Activated T-cell treated with anti-CD3 and anti-CD28 coated beads, Interleukin-2, amount 50 U/mL, for 48 hours (primary cell): ENCODE data around the gene ADGRG4.
"Not testable (repeated sequence)": the region's sequence is repeated elsewhere in the genome, so short reads cannot be mapped to it uniquely, and the experiment has no call there.

Experiments
- DNase-seq, 2 experiments: peaks; one replicate each; pipeline ENCODE4 v3.0.0-alpha.2; 2020

ADGRG4 gene, protein sequence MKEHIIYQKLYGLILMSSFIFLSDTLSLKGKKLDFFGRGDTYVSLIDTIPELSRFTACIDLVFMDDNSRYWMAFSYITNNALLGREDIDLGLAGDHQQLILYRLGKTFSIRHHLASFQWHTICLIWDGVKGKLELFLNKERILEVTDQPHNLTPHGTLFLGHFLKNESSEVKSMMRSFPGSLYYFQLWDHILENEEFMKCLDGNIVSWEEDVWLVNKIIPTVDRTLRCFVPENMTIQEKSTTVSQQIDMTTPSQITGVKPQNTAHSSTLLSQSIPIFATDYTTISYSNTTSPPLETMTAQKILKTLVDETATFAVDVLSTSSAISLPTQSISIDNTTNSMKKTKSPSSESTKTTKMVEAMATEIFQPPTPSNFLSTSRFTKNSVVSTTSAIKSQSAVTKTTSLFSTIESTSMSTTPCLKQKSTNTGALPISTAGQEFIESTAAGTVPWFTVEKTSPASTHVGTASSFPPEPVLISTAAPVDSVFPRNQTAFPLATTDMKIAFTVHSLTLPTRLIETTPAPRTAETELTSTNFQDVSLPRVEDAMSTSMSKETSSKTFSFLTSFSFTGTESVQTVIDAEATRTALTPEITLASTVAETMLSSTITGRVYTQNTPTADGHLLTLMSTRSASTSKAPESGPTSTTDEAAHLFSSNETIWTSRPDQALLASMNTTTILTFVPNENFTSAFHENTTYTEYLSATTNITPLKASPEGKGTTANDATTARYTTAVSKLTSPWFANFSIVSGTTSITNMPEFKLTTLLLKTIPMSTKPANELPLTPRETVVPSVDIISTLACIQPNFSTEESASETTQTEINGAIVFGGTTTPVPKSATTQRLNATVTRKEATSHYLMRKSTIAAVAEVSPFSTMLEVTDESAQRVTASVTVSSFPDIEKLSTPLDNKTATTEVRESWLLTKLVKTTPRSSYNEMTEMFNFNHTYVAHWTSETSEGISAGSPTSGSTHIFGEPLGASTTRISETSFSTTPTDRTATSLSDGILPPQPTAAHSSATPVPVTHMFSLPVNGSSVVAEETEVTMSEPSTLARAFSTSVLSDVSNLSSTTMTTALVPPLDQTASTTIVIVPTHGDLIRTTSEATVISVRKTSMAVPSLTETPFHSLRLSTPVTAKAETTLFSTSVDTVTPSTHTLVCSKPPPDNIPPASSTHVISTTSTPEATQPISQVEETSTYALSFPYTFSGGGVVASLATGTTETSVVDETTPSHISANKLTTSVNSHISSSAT (N-terminal part only)

DNA sequence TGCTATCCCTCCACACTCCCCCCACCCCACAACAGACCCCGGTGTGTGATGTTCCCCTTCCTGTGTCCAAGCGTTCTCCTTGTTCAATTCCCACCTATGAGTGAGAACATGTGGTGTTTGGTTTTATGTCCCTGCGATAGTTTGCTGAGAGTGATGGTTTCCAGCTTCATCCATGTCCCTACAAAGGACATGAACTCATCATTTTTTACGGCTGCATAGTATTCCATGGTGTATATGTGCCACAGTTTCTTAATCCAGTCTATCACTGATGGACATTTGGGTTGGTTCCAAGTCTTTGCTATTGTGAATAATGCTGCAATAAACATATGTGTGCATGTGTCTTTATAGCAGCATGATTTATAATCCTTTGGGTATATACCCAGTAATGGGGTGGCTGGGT, at the start of gene ADGRG4:
ADGRG4 (plus strand) TSS at position 243 of the 400 bp plus-strand sequence. CDS start 7,815 bp downstream, outside the sequence.
- DNase-seq = not testable (repeated sequence)

DNA sequence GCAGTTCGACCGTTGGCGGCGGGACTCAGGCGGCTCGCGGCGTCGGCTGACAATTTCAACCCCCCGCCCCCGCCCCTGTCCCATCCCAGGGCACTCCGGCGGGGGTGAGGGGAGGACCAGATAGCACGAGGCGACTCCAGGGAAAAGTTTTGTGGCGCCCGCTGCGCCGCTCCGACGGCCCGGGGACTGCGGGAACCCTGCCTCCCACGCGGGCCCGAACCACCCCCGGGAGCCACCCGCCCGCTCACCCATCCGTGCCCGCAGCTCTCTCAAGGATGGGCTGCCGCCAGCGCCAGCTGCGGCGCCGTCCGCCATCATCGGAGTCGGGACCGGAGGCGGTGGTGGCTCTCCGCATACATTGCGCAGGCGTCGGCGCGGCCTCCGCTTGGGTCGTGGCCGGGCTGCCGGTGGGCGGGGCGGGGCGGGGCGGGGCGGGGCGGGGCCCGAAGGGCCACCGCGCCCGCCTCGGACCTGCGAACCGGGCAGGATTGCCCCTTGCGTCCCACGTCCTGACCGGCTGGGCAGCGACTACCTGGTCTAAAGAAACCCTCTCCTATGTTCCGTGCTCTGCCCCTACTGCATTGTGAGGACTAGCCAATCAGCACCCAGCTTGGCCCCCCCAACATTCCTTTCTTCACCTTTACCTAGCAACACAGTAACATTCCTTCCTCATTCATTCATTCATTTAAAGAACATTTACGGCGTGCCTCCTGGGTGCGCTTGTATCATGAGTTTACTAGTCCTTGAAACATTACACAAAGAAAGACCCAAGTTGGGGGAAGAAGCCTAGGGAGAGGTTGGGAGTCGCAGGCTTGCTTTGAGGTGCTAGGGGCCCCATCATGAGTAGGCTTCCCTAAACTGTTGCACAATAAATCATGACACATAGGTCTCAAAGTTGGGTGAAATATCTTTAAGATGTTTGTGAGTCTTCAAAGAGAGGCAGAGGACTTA, 49.4 kb upstream of the ADGRG4 start, which contains the start of gene MAP7D3:
MAP7D3 (minus strand) TSS at position 360 of the 951 bp plus-strand sequence; CDS start at position 318, 42 bp downstream.
- DNase-seq = peak; percentile 61 to 73

DNA sequence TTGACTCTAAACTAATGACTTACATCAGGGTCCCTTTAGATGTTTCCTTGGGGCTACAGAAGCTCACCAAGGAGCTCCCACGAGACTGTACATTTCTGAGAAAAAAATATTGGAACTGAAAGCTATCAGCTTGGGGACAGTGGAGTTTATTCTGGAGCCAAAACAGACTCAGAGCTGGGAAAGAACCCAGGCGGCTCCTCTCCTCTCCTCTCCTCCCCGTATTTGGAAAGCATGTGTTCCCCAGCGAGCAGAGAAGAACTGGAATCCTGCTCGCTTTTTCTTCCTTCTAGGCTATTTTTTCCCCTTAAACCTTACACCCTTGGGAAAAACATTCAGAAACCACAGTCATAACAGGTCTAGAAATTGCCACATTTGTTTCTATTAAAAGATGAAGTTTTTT, 45.2 kb upstream of the ADGRG4 start:
- no peak for DNase-seq

DNA sequence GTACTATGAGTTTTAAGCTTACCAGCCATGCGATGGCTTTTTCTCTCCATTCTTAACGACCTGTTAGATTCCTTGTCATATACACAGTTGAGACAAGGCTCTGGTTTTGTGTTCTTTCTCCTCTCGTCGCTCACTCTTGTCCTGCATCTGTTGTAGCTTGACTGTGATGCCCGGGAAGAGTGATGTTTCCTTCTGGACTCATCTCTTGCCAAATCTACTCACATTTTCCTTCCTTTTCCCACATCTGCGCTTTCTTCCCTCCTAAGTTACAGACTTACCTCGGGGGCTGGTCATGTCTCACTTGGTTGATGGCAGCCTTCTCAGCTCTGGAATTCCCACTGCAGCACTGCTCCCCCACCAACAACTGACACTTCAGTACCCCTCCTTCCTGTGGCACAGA, 44.7 kb upstream of the ADGRG4 start:
- no peak for DNase-seq

DNA sequence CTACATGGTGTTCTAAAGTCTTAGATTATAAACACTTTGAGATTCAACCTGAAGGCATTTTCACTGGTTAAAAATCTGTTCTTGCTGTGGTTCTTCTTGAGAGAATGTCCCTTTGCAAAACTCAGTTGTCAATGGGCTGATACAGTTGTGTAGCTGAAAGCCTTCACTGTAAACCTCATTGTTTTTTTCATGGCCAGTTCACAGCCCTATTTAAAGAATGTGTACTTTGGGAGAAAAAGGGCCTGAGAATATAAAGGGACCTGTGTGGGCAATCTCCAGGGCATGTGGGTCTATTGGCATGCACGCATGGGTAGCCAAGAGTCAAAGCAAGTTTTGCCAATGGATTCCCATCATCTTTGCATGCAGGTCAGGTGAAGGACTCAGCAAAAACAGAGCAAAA, 41.8 kb upstream of the ADGRG4 start:
- no peak for DNase-seq

DNA sequence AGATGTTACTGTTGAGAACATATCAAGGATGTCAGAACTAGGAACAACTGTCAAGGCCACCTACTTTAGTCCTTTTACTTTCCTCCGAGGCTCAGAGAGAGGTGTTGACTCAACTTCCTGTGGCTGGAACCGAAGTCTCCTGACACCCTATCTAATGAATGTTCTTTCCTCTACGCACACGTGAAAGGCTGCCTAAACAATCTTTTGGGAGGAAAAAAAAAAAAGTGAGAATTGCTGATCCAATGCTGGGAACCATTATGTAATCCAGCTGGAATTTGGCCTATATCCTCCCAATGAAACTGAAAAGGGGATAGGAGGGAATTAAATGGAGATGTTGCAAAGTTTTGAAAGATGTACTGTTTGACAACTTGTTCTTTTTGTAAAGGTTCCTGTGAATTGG, 41.2 kb upstream of the ADGRG4 start:
- DNase-seq = no peak

DNA sequence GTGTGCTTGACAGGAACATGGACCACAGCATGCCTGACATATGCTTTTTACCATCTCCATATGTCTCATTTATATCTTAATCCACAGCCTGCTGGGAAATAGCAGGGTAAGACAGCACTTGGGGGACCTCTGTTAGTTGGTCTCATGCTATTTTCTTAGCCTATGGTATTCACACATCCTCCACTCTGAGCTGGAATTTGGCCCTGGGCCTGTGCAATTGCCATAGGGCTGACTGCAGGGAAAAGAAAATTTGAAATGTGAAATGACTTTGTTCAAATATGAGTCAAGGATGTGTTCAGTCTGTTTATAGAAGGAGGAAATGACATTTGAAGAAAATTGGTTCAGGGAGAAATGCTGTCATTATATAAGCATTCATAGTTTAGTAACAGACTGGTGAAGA, 40.0 kb upstream of the ADGRG4 start:
- DNase-seq = no peak

DNA sequence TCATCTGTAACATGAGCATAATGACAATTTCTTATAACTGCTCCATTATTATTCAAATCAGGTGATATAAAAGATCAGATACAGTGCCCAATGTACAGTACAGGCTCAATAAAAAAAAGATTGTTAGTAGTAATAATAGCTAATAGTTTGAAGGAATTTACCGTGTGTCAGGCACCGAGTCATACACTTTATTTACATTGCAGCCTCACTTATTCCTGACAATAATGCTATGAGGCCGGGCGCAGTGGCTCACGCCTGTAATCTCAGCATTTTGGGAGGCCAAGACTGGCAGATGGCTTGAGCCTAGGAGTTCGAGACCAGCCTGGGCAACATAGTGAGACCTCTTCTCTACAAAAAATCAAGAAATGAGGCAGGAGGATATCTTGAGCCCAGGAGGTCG, 39.4 kb upstream of the ADGRG4 start:
- DNase-seq = no peak

DNA sequence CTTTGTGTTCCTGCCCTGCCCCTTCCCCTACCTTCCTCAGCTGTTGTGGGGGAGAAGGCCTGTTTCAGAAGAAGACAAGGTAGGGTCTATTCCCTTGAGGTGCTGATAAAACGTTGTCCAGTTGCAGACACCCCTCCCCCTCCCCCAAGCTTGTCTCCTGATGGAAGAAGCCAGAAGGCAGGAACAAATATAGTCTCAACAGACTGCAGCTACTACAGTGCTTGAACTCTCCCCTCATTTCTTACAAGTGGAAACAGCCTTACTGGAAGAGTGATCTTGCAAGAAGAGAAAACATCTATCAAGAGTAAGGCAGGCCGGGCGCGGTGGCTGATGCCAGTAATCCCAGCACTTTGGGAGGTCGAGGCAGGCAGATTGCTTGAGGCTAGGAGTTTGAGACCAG, 38.5 kb upstream of the ADGRG4 start:
- no peak for DNase-seq

DNA sequence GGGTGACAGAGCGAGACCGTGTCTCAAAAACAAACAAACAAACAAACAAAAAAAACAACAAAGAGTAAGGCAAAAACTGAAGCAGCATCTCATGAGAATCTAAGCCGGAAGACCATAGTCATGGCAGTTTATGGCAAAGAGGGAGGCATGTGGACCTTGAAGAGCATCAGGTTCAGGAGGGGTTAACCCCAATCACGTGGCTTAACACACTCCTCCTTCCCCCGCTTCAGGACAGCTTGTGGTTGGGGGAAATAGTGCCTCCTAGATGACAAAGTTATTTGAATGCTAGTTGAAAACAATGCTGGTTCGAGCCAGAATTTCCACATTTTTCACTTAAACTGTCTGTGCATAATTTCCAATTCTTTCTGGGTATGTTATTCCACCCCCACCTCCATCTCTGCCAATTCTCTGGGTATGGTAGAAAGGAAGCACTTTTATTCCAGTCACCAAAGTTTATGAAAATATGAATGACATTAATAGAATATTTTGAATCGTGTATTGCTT, 37.9 kb upstream of the ADGRG4 start:
- no peak for DNase-seq

DNA sequence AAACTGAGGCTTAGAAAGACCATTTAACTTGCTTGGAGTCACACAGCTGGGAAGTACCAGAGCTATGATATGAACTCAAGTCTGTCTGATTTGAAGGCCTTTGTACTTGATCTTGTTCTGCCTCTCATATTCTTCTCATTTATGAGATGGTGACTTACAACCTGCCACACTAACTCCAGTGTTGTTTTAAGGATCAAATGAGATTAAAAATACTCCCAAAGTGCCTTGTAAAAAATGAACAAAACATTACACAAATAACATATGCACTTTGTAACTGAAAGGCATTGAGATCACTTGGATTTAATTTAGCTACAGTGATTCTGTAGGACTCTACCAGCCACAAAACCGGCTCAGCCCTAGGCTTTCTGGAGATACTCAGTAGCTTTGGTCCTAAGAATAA, 33.9 kb upstream of the ADGRG4 start:
- DNase-seq = no peak

DNA sequence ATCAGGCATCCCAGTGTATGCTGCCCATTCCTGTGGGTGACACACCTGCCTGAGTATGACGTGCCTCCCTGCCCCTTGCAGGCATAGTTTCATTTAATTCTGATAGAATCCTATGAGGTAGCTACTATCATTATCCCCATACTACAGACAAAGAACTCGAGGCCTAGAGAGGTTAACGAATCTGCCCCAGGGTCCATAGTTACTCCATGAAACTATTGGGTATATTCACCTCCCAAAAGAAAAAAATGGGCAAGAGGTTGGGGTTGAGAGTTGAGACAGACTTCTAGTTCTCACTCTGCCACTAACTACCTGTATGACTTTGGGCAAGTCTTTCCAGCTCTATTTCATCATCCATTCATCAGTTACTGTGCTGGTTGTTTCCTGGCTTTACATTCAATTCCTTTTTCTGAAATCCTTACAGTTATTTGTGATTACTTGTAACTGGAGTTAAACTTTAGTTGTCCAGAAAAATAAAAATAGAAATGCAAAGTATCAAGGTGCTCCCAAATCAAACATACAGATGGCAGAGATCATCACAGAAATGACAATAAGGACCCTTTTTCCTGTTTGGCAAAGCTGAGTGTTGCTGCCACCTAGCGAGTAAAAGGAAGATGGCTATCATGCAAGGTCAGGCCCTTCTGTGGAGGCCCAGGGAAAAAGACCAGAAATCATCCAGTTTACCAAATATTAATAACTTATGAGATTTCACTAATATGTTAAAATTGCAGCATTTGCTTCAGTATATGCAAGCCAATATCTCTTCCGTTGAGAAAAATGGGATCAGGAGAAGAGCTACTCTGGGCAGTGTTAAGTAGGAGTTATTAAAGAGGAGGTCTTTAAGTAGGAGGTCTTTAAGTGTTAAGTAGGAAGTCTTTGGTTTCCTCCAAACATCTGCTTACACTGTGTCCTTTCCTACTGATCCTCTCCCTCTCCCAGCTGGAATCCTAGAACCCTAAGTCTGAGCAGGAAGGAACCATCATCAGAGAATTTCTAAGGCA, 32.4 kb upstream of the ADGRG4 start:
- peak; percentile 55 to 59 for DNase-seq

DNA sequence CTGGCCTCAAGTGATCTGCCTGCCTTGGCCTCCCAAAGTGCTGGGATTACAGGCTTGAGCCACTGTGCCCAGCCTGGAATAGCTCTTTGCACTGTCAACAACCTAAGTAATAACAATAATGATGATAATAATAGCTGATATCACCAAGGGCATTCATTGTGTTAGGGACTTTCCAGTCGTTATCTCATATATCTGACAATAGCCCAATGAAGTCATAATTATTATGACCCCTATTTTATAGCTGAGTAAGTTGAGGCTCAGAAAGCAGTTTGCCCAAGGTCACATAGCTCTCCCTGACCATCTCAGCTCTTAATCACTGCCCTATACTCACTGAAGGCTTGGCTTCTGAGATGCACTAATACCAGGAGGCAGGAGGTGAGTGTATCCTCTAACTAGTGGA, 30.8 kb upstream of the ADGRG4 start:
- no peak for DNase-seq

DNA sequence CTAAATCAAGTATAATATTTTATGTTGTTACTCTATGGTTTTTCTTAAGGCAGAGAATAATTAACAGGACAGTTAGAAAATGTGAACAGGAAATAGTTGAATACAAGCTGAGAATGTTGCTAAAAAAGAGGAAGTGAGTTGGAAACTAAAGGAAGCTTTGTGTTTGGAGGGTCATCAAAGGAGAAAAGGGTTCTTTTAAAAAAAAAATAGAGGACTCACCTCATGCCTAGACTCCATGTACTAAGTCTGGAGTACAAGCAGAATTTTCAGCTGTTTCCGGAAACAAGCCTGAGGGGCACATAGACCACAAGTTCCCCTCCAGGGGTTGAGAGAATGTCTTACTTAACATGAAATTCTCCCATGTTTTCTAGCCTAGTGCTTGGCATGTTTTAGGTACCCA, 29.5 kb upstream of the ADGRG4 start:
- DNase-seq = no peak

DNA sequence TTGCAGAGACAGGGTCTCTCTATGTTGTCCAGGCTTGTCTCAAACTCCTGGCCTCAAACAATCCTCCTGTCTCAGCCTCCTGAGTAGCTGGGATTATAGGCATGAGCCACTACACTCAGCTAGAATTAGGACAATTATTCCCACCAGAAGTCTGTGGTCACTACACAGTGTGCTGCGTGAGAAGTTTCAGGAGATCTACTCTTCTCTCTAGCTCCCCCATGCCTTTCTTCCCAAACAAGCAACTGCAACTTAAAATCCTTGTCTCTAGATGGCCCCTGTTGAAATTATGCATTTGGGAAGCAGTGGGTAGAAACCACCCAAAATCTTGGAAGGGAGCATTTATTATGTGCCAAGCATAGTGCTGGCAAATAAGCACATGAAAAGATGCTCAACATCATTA, 28.4 kb upstream of the ADGRG4 start:
- DNase-seq = no peak

DNA sequence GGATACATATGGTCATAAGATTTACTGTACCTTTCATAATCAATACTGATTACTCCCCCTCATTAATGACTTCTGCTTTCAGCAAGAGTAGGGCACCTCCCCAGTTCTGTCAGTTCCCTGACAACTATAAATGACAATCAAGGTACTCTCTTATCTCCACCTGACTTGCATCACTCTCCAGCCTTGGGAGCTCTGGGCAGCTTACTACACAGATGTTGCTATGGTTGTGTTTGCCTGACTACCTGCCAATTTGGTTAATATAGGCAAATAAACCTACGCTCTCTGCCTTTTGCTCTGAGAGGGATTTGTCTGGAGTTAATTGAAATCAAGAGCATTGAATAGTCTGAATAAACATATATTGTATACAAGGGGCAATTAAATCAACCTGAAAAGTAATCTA, 26.8 kb upstream of the ADGRG4 start:
- DNase-seq = no peak

DNA sequence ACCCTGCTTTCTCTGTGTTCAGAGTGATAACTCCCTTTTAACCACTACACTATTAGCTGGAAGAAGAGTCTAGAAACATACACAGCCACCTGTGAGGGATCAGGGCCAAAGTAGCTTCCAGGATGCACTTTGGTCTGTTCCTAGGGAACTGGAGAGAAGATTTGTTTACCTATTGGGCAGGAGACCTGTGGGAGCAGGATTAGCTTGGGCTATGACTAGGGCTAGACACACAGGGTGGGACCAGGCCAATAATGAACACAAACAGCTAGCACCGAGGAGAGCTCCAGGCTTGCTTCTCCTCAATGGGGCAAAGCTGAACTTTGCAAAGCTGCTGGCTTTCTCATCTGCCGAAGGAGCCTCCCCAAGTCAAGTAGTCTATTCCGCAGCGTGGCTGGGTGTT, 25.2 kb upstream of the ADGRG4 start:
- DNase-seq = no peak

DNA sequence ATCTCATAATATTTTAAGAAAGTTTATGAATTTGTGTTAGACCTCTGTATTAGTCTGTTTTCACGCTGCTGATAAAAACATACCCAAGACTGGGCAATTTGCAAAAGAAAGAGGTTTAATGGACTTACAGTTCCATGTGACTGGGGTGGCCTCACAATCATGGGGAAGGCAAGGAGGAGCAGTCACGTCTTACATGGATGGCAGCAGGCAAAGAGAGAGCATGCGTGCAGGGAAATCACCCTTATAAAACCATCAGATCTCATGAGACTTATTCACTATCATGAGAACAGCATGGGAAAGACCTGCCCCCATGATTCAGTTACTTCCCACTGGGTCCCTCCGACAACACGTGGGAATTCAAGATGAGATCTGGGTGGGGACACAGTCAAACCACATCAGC, 14.4 kb upstream of the ADGRG4 start:
- not testable (repeated sequence) for DNase-seq

DNA sequence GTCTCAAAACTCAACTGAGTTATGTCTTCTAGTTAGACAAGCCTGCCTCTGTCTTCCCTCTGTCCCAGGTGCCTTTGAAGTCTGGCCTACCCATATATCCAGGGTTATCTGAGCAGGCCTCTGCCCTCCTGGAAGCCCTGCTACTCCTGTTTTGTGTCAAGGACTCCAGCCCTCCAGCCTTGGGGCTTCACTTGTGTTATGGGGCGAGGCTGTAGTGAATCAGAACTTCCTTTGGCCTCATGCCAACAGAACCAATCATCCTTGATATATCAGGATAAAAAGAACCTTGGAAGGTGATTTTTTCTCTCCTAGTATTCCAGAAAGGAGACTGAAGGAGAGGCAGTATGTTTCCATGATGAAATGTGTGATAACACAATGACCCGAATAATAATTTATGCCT, 8.9 kb upstream of the ADGRG4 start:
- DNase-seq = no peak

DNA sequence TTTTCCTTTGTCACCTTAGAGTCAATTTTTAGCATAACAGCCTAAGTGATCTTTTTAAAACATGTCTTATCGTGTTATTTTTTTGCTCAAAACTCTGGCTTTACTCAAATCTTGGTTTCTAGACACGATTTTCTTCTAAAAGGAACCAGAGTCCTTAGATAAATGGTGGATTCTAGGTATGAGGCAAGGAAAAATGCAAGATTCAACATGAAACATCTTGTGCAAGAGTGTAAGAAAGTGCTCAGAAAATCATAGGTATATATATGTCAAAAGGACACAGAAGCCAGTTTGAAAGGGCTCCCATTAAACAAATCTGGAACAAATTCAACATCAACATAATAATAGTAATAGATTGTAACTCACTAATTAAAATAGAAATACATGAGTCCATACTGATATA, 8.1 kb upstream of the ADGRG4 start:
- DNase-seq = no peak
